ENCODE results near the gene SLC22A23.

The SLC22A23 gene

DNA sequence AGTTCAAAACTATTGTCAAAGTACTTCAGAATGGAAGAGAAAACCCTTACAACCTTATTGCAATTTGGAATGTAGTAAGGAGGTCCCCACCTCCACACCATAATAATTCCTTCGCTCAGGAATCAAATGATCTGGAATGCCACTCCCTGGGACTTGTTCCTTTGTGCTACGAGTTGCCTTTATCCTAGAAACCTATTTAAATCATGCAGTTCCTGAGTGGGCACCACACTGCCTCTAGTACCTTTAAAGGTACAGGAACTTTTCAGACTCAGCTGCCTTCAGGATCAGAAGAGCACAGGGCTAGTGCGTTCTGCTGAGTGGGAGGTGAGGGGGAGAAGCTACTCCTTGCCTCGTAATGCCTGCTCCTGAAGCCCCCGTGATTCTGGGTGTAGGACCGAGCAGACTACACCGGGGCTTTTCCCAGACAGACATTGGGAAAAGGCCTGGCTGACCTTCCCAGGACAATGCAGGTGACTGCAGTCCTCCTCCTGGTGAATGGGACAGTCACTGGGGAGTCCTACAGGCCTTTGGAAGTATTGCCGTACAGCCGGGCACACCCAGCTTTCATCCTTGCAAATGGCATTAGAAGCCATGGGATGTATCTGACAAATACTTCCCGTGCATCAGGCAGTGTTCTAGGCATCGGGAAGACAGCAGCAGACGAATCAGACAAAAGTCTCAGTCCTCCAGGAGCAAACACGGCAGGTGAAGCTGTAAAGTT is 217.6 kb downstream of the SLC22A23 start:
- DNase-seq (ENCODE audit: low read depth), result no peak

- no peak for DNase-seq (ENCODE audit: low read depth)
Observed at GRCh38 chr6:3237761-3238662, 218.8 kb downstream of the SLC22A23 start.

DNA sequence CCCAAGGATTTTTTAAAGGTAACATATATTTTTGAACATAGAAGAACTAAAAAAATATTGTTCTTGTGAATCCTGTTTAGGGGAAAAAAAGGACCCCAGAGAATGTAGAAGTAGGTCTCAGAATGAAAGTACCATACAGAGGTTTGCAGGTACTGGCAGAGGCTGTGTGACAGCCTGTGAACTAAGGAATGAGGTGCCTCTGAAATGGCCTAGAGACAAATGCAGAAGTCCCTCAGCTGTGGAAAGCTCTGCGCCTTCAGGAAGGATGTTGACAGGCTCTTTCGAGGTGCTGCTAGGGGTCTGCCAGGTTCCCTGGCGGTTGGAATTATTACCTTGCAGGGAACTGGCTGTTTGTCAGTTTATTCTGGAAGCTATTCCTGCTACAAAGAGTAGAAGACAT is 220.8 kb downstream of the SLC22A23 start:
- DNase-seq (ENCODE audit: low read depth), result no peak

DNA sequence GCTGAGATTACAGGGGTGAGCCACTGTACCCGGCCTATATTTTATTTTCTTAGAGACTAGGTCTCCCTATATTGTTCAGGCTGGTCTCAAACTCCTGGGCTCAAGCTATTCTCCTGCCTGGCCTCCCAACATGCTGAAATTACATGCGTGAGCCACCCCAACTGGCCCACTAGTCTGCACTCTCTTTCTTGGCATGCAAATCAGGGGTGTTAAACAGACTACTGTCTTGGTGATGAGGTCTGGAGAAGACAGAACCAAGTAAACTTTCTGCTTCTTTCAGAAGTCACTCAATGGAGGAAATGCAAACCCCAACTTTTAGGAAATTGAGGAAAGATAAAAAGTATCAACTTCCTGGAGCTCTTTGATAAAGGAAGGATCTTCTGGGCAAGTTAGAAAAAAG is 221.4 kb downstream of the SLC22A23 start:
- no peak for DNase-seq (ENCODE audit: low read depth)

DNA sequence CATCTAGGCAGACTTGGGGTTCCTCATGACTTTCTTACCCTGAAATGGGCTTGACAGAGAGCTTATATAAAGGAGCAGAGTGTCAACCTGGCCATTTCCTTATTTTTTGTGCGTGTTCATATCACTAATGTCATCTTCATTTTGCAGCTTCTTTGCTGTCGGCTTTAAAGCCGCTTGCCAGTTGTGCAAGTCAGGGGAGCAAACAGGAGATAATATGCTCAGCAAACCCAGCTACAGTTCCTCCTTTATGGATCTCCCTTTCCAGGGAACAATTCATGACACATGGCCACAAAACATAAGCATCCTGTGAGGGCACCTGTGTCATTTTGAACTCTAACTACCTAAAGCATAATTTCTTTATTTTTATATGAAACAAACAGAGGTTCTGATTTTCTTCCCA is 222.9 kb downstream of the SLC22A23 start:
- DNase-seq (ENCODE audit: low read depth), result no peak

GRCh38 chr6:3233321-3233720 is 223.5 kb downstream of the SLC22A23 start:
- no peak for DNase-seq (ENCODE audit: low read depth)

DNA sequence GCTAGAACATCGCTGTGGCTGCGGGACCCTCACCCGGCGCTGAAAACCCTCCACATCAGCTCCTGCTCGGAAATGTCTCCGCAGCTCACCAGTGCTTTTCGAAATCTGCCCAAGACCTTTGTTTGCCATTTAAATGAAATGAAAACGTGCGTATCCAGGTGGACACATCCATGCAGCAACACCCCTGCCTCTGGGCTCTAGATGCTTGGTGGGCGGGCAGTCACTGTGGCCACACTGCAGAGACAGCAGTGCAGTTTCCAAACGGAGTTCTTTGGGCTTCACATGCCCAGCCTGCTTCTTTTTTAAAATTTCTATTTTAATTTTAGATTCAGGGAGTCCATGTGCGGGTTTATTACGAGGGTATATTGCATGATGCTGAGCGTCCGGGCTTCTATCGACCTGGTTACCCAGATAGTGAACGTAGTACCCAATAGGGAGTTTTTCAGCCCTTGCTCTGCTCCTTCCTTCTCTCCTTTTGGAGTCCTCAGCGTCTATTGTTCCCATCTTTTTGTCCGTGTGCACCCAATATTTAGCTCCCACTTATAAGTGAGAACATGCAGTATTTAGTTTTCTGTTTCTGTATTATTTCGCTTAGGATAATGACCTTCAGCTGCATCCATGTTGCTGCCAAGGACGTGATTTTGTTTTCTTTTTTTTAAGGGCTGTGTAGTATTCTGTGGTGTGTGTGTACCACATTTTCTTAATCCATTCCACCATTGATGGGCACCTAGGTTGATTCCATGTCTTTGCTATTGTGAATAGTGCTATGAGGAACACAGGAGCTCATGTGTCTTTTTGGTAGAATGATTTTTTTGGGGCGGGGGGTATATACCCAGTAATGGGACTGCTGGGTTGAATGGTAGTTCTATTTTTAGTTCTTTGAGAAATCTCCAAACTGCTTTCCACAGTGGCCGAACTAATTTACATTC is 224.6 kb downstream of the SLC22A23 start:
- DNase-seq (ENCODE audit: low read depth), result no peak

DNA sequence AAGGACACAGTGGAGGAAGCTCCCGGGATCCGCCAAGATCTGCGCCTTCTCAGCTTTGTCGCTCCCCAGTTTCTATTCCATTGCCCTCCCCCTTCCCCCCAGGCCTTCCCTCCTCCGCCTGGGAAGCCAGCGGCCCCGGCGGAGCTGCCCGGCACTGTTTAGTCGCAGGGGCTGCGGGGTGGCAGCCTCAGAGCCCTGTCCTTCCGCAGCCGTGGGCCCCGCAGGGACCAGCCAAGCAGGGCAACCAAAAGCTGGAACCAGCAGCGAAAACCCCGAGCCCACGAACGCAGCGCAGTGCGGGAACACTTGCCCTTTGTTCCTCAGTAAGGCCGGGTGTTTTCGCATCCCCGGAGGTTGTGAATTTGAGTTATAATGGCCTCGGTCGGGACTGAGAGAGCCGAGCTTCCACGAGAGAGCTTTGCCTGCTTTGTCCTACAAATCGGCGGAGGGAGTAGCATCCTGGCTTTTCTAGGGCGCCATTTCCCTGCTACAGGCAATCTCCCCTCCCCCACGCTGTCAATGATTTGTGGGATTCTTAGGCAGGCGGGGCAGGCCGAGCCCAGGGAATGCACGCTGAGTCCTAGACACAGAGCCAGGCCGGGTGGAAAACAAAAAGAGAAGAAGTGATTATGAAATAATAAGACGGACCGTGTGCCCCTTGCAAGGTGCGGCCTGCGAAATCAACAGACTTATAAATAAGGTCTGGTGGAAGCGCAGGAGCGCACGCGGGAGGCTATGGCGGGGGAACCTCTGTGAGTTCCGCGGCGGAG is 225.4 kb downstream of the SLC22A23 start:
- DNase-seq (ENCODE audit: low read depth), result no peak

- no peak for DNase-seq (ENCODE audit: low read depth)
Observed at GRCh38 chr6:3230900-3231246, 226.0 kb downstream of the SLC22A23 start.

- DNase-seq (ENCODE audit: low read depth), result no peak
Observed at GRCh38 chr6:3230256-3230882, 226.5 kb downstream of the SLC22A23 start.

DNA sequence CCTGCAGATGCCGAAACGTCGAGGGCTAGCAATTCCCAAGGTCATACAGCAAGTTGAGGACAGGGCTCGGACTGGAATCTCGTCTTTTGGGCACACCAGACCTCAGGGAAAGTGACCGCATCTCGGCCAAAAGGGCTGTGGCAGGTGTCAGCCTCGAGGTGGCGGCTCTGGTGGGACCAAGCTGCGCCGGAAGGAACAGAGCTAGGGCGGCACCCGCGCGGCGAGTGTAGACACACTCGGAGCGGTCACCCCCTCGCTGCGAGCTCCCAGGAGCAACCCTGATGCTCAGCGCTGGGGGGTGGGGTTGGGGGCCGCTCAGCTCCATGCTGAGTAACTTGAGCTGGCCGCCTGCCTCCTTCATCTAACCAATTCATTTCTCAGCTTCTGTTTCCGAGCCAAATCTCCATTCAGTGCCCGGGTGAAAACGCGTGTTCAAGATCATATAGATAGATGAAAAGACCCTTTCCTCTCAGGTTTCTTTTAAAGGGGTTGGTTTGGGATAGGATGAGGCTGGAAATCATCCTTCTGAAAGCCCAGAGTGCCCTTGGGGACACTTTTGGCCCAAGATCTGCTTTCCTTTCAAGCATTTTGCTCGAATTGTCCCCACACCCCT is 227.2 kb downstream of the SLC22A23 start:
- no peak for DNase-seq (ENCODE audit: low read depth)

DNA sequence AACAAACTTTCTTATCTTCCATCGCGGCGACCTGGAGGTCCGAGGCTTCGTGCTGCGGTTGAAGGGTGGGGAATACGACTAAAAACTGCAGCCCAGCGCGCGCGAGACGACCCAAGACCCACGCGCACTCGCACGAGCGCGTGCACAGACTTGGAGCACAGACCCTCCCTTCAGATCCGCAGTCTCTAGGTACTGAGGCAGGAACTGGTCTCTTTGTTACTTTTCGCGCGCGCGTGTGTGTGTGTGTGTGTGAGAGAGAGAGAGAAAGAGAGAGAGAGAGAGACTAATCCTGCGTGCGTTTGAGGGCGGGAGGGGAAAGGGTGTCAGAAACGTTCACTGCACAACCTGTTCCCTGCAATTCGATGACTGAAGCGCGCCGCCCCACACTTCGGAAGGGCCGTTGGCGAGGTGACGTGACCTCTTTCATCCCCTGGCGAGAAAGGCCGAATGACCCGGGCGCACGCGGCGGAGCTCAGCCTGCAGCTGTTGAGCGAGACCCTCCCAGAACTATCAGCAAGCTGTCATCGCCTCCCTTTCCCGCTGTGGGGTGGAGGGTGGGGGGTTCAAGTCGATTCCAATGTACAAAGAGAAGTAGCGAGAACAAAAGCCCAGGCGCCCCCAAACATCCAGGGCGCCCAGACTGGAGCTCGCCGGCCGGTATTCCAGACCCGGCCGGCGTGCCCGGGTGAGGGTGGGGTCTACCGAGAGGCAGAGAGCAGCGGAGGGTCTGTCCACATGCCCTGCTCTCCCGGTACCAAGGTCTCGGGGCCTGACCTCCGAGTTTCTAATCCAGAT is 227.9 kb downstream of the SLC22A23 start:
- DNase-seq (ENCODE audit: low read depth), result no peak

GRCh38 chr6:3228046-3228671 is 228.7 kb downstream of the SLC22A23 start:
- DNase-seq (ENCODE audit: low read depth), result no peak

DNA sequence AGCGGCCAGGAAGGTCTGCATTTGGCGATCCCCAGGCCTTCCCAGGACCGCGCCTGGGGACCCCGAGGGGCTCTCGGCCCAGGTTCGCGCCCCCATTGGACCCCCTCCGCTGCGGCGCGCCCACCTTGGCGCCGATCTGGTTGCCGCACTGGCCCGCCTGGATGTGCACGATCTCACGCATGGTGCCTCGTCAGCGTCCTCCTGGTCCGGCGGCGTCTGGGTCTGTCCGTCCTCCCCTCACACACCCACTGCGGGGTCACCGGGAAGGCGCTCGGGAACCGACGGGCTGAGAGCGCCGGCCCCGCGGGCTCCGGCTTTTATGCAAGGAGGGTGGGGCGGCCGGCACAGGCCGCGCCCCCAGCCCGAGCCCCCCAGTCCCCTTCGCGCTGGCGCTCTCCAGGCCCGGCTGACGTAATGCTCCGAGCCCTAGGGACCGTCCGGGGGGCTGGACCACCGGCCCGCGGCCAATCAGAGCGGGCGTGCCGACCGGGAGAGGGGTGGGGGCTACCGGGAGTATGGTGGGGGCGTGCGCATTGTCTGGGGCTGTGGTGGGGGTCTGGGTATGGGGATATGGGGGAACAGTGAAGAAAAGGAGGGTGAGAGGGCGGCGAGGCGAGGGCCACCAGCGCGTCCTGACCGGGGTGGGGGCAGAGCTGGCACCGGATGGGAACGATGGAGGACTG is 229.3 kb downstream of the SLC22A23 start, which contains the start of gene TUBB2B:
Gene TUBB2B, minus strand, starts transcription at position 291 of the 683 bp plus-strand sequence. Its CDS starts 110 bp downstream, at position 181.
- DNase-seq (ENCODE audit: low read depth), result no peak

DNA sequence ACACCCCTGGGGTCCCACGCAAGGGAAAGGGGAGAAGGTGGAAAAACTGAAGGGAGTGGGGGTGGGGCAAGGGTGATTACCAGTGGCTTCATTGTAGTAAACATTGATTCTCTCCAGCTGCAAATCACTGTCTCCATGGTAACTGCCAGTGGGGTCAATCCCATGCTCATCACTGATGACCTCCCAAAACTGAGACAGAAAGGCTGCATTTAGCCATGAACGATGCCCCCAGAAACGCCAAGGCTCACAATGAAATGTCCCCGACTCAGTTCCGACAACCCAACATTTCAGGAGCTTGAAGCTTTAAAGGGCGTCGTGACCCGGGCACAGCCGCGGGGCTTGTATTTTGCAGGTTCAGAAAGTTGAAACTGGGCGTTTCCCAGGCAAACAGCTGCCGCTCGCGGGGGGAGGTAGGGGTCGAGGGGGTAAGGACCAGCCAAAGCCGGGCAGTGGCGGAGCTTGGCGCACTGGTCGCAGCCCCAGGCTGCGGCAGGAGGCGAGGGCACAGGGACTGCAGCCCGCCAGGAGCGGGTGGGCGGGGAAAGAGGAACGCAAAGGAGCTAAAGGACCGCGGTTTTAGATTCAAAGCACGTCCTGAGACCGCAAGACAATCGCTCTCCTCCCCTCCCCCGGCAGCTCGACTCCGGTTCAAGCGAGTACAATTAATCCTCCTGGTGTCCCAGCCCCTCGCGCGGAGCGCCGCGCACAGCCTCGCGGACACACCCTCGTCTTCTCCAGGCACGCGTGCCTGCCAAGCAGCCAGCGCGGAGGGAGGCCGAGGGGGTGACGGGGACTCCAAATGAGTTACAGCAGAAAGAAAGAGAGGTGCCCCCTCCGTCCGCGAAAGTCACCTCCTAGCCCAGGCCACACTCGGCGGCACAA is 230.1 kb downstream of the SLC22A23 start:
- no peak for DNase-seq (ENCODE audit: low read depth)

GRCh38 chr6:3226042-3226441 is 230.8 kb downstream of the SLC22A23 start:
- no peak for DNase-seq (ENCODE audit: low read depth)

DNA sequence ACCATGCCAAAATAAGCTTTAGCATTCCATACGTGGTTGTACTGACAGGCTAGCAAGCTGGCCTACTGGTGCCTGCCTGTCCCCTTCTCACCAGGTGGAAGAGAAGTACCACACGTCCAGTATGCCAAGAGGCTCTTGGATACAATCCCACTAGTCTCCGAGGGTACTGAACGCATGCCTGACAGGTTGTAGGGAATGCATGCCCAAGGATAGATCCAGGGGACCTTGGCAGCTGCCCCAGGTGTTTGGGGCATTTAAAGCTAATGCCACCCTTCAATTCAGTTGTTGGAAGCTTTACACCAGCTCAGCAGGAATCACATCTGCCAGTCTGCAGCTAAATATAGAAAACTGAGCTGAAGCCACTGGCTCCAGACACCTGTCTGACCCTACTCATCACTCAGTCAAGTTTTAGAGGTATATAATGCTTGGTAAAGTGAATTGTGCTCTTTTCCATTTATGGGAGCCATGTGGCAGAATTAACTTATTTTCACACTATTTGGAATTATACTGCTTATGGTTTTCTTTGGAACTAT is 234.3 kb downstream of the SLC22A23 start:
- DNase-seq (ENCODE audit: low read depth), result no peak
